WTC11 (cell line): ENCODE results near the gene ANTXR2. TPM values are rescaled to one million over a fixed set of nuclear protein-coding genes. Genes with fewer than 3 reads are reported as not detected.

Source experiments
- ATAC-seq: fragments of 200-7000 bp; cut with Tn5 transposase; 2 replicates; pipeline ENCODE4 v1.10.0; 2021; ENCODE audit warnings: mild to moderate bottlenecking, moderate library complexity
- CTCF ChIA-PET: fragments of 300-600 bp; sonication (Branson Sonifier 250); formaldehyde crosslinking; loops from one replicate; lab custom pipeline; 2021; ENCODE audit warnings: antibody characterized with exemption; lab: Charles Lee
- POLR2A ChIA-PET: fragments of 350-600 bp; sonication (Branson Sonifier 250); formaldehyde crosslinking; loops from one replicate; lab custom pipeline; 2021; ENCODE audit warnings: antibody characterized with exemption; lab: Charles Lee
- DNase-seq: peaks from one replicate; pipeline ENCODE4 v3.0.0; 2021; ENCODE audit warnings: low spot score
- H3K27ac Mint-ChIP-seq: 2 replicates; pipeline ENCODE4 v1.8.0; 2021; ENCODE audit warnings: mixed read lengths
- H3K27me3 Mint-ChIP-seq: 2 replicates; pipeline ENCODE4 v1.8.0; 2021; ENCODE audit warnings: low read depth, mild to moderate bottlenecking, moderate library complexity, mixed read lengths
- H3K36me3 Mint-ChIP-seq: 2 replicates; pipeline ENCODE4 v1.8.0; 2021; ENCODE audit warnings: mixed read lengths
- H3K4me1 Mint-ChIP-seq: 2 replicates; pipeline ENCODE4 v1.8.0; 2022; ENCODE audit warnings: mixed read lengths
- H3K4me3 Mint-ChIP-seq: 2 replicates; pipeline ENCODE4 v1.8.0; 2021; ENCODE audit warnings: mild to moderate bottlenecking, moderate library complexity, mixed read lengths
- H3K9me3 Mint-ChIP-seq: 2 replicates; pipeline ENCODE4 v1.8.0; 2021; ENCODE audit warnings: mixed read lengths
- ARID4B ChIP-seq: sonication (generic); formaldehyde crosslinking; IDR thresholded peaks from 2 replicates; pipeline ENCODE4 v1.8.0; 2023; ENCODE audit warnings: missing genetic modification reagents, mild to moderate bottlenecking, borderline replicate concordance
- E2F1 ChIP-seq: sonication (generic); formaldehyde crosslinking; IDR thresholded peaks from 2 replicates; pipeline ENCODE4 v1.8.0; 2022; ENCODE audit warnings: mild to moderate bottlenecking, missing genetic modification reagents
- E2F4 ChIP-seq: sonication (generic); formaldehyde crosslinking; IDR thresholded peaks from 2 replicates; pipeline ENCODE4 v1.8.1; 2022; ENCODE audit warnings: low read depth, mild to moderate bottlenecking, moderate library complexity, missing genetic modification reagents, borderline replicate concordance
- ELF4 ChIP-seq: sonication (generic); formaldehyde crosslinking; IDR thresholded peaks from 2 replicates; pipeline ENCODE4 v1.8.1; 2022; ENCODE audit warnings: low read depth, mild to moderate bottlenecking, moderate library complexity, missing genetic modification reagents
- EMX1 ChIP-seq: fragments of 250-450 bp; sonication (Bioruptor Pico); IDR thresholded peaks from 2 replicates; pipeline ENCODE4 v1.8.0; 2021; ENCODE audit warnings: mild to moderate bottlenecking
- ERG ChIP-seq: fragments of 250-450 bp; sonication (Bioruptor Pico); IDR thresholded peaks from 2 replicates; pipeline ENCODE4 v1.8.0; 2021; ENCODE audit warnings: mild to moderate bottlenecking
- FOXK1 ChIP-seq: sonication (generic); formaldehyde crosslinking; IDR thresholded peaks from 2 replicates; pipeline ENCODE4 v1.8.0; 2022; ENCODE audit warnings: mild to moderate bottlenecking, moderate library complexity, missing genetic modification reagents
- GABPB1 ChIP-seq: sonication (generic); formaldehyde crosslinking; IDR thresholded peaks from 2 replicates; pipeline ENCODE4 v1.8.1; 2023; ENCODE audit warnings: mild to moderate bottlenecking, missing genetic modification reagents
- JUN ChIP-seq: sonication (generic); formaldehyde crosslinking; IDR thresholded peaks from 2 replicates; pipeline ENCODE4 v1.8.0; 2023; ENCODE audit warnings: mild to moderate bottlenecking, missing genetic modification reagents
- MAX ChIP-seq: sonication (generic); formaldehyde crosslinking; IDR thresholded peaks from 2 replicates; pipeline ENCODE4 v1.8.0; 2022; ENCODE audit warnings: mild to moderate bottlenecking, missing genetic modification reagents
- NR3C1 ChIP-seq: sonication (generic); formaldehyde crosslinking; conservative IDR thresholded peaks from 2 replicates; pipeline ENCODE4 v1.8.1; 2023; ENCODE audit warnings: low read depth, mild to moderate bottlenecking, missing genetic modification reagents
- OVOL2 ChIP-seq: fragments of 250-450 bp; sonication (Bioruptor Pico); IDR thresholded peaks from 2 replicates; pipeline ENCODE4 v1.9.0; 2021; ENCODE audit warnings: mild to moderate bottlenecking, borderline replicate concordance
- PREB ChIP-seq: sonication (generic); formaldehyde crosslinking; IDR thresholded peaks from 2 replicates; pipeline ENCODE4 v1.8.1; 2022; ENCODE audit warnings: mild to moderate bottlenecking, missing genetic modification reagents, moderate library complexity, borderline replicate concordance
- SMAD3 ChIP-seq: sonication (generic); formaldehyde crosslinking; IDR thresholded peaks from 2 replicates; pipeline ENCODE4 v1.8.0; 2022; ENCODE audit warnings: missing genetic modification reagents, mild to moderate bottlenecking, borderline replicate concordance
- SOX15 ChIP-seq: fragments of 250-450 bp; sonication (Bioruptor Pico); IDR thresholded peaks from 2 replicates; pipeline ENCODE4 v1.9.0; 2021; ENCODE audit warnings: mild to moderate bottlenecking
- TCF7 ChIP-seq: sonication (generic); formaldehyde crosslinking; IDR thresholded peaks from 2 replicates; pipeline ENCODE4 v1.8.0; 2022; ENCODE audit warnings: mild to moderate bottlenecking, low read depth, missing genetic modification reagents, moderate library complexity
- USF1 ChIP-seq: sonication (generic); formaldehyde crosslinking; IDR thresholded peaks from 2 replicates; pipeline ENCODE4 v1.8.0; 2022; ENCODE audit warnings: mild to moderate bottlenecking, missing genetic modification reagents
- ZBTB21 ChIP-seq: sonication (generic); formaldehyde crosslinking; IDR thresholded peaks from 2 replicates; pipeline ENCODE4 v1.8.1; 2023; ENCODE audit warnings: mild to moderate bottlenecking, missing genetic modification reagents, borderline replicate concordance
- ZNF317 ChIP-seq: sonication (generic); formaldehyde crosslinking; IDR thresholded peaks from 2 replicates; pipeline ENCODE4 v1.8.1; 2023; ENCODE audit warnings: low read depth, mild to moderate bottlenecking, moderate library complexity, missing genetic modification reagents, borderline replicate concordance
- ZSCAN18 ChIP-seq: fragments of 250-450 bp; sonication (Bioruptor Pico); IDR thresholded peaks from 2 replicates; pipeline ENCODE4 v2.1.2; 2022; ENCODE audit warnings: mild to moderate bottlenecking, moderate library complexity
- total RNA-seq: library from RNA; stranded (reverse); gene quantifications from 3 replicates; pipeline ENCODE4 v1.2.3, GENCODE V29; 2021

Gene ANTXR2
- total RNA-seq, 1 experiment from 2014 or later = 9.9 TPM

GRCh38 chr4:80006935-80007744 lies 65.9 kb downstream of the ANTXR2 start:
- Mint-ChIP-seq H3K4me1 (peaks cover 7% of the 10 kb centered on the region), H3K27ac (no peak overlapping the region), H3K36me3 (peaks cover 18% of the 10 kb centered on the region), H3K4me3 (no peak overlapping the region), H3K9me3 (peaks cover 13% of the 10 kb centered on the region), H3K27me3 (no peaks in the 10 kb centered on the region)
- TF ChIP-seq ERG (CRISPR knock-in tag) = no peak
- TF ChIP-seq GABPB1 = peak; percentile 96
- DNase-seq (no peak), ATAC-seq (no peak)
- ChIA-PET CTCF (no interaction called here), POLR2A (no interaction called here)

GRCh38 chr4:80005863-80006262 lies 67.2 kb downstream of the ANTXR2 start:
- TF ChIP-seq ZBTB21 (CRISPR knock-in tag) (no peak), ZSCAN18 (no peak), USF1 (CRISPR knock-in tag) (no peak), SMAD3 (CRISPR knock-in tag) (no peak), SOX15 (no peak), EMX1 (CRISPR knock-in tag) (no peak), ELF4 (CRISPR knock-in tag) (no peak), PREB (no peak), MAX (CRISPR knock-in tag) (no peak), OVOL2 (CRISPR knock-in tag) (no peak), E2F1 (CRISPR knock-in tag) (no peak), TCF7 (CRISPR knock-in tag) (no peak), FOXK1 (CRISPR knock-in tag) (no peak), E2F4 (no peak), ZNF317 (no peak), JUN (CRISPR knock-in tag) (no peak), NR3C1 (CRISPR knock-in tag) (no peak), ARID4B (no peak)
- ATAC-seq (no peak), DNase-seq (no peak)

More at GRCh38 chr4:80005863-80006262, 67.2 kb downstream of the ANTXR2 start:
- H3K27ac Mint-ChIP-seq = no peak overlapping the region
- H3K4me3 Mint-ChIP-seq = no peak overlapping the region
- H3K9me3 Mint-ChIP-seq = peaks cover 17% of the 10 kb centered on the region
- H3K36me3 Mint-ChIP-seq = peaks cover 22% of the 10 kb centered on the region
- CTCF ChIA-PET = no interaction called here
- POLR2A ChIA-PET = no interaction called here
- no peaks in the 10 kb centered on the region for H3K4me1 Mint-ChIP-seq
- H3K27me3 Mint-ChIP-seq = no peaks in the 10 kb centered on the region
